HG03280 (cell line): ENCODE results near the gene FERMT2.

ENCODE experiments used
- ATAC-seq: cut with Tn5 transposase; IDR thresholded peaks from one replicate; pipeline ENCODE4 v1.9.1; 2021; ENCODE audit warnings: mild to moderate bottlenecking, moderate library complexity; ENCODE audit not compliant: unreplicated experiment

FERMT2 gene

GRCh38 chr14:52950898-52951680 lies at the start of gene FERMT2:
Gene FERMT2, minus strand, starts transcription at chr14:52951050. Its CDS starts 482 bp downstream, at chr14:52950568.
- peak; percentile 57 for ATAC-seq

GRCh38 chr14:52998376-52999015 lies 47.6 kb upstream of the FERMT2 start:
- no peak for ATAC-seq

- ATAC-seq, result no peak
These were observed 45.6 kb upstream of the FERMT2 start for GRCh38 chr14:52996493-52996892.

- ATAC-seq, result no peak
These were observed 45.1 kb upstream of the FERMT2 start for GRCh38 chr14:52995998-52996397.

- no peak for ATAC-seq
These were observed 41.5 kb upstream of the FERMT2 start for GRCh38 chr14:52992236-52992870.

- no peak for ATAC-seq
These were observed 37.3 kb upstream of the FERMT2 start for GRCh38 chr14:52988139-52988538.

GRCh38 chr14:52987514-52987913 lies 36.7 kb upstream of the FERMT2 start:
- ATAC-seq, result no peak

GRCh38 chr14:52987042-52987441 lies 36.2 kb upstream of the FERMT2 start:
- no peak for ATAC-seq

GRCh38 chr14:52977798-52978197 lies 26.9 kb upstream of the FERMT2 start:
- no peak for ATAC-seq

- ATAC-seq, result no peak
These were observed 23.6 kb upstream of the FERMT2 start for GRCh38 chr14:52974406-52974805.

GRCh38 chr14:52961060-52961639 lies 10.3 kb upstream of the FERMT2 start:
- ATAC-seq, result peak; percentile 74

- no peak for ATAC-seq
These were observed 9.8 kb upstream of the FERMT2 start for GRCh38 chr14:52960627-52961026.

GRCh38 chr14:52954346-52955214 lies 3.7 kb upstream of the FERMT2 start:
- no peak for ATAC-seq

GRCh38 chr14:52951681-52952554 lies 1.1 kb upstream of the FERMT2 start:
- ATAC-seq, result peak; percentile 12

- peak; percentile 35 for ATAC-seq
These were observed 396 bp downstream of the FERMT2 start for GRCh38 chr14:52950410-52950897.

- ATAC-seq, result no peak
These were observed 990 bp downstream of the FERMT2 start for GRCh38 chr14:52949711-52950409.

GRCh38 chr14:52949249-52949648 lies 1.6 kb downstream of the FERMT2 start:
- no peak for ATAC-seq

- no peak for ATAC-seq
These were observed 2.0 kb downstream of the FERMT2 start for GRCh38 chr14:52948836-52949235.

GRCh38 chr14:52948039-52948438 lies 2.8 kb downstream of the FERMT2 start:
- no peak for ATAC-seq
